DMS 273 (cell line): ENCODE data around the gene PARM1.

Experiments used
- DNase-seq: peaks from one replicate; lab custom pipeline; 2025; ENCODE audit not compliant: unreplicated experiment; lab: John Stamatoyannopoulos, UW

PARM1 gene

GRCh38 chr4:75063433-75063832 lies 130.5 kb downstream of the PARM1 start:
- DNase-seq = no peak

DNA sequence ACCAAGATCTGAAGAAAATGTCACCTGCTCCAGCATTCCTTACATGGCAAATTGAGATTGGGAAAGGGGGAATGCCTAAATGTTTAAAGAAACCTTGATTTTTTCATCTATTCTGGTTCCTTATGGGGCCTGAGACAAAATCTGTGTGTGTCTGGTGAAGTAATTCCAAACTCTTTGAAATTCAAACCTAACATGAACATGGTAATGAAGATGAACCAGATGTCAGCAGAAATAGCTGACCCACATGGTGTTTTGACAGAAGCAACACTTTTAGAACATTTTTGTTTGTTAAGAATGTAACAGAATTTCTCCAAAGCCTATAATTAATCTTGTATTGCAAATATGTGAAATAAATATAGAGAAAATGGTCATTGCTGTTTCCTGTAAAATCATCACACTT lies 133.0 kb downstream of the PARM1 start:
- DNase-seq = peak; percentile 16

GRCh38 chr4:75069493-75070074 lies 136.7 kb downstream of the PARM1 start:
- no peak for DNase-seq

DNA sequence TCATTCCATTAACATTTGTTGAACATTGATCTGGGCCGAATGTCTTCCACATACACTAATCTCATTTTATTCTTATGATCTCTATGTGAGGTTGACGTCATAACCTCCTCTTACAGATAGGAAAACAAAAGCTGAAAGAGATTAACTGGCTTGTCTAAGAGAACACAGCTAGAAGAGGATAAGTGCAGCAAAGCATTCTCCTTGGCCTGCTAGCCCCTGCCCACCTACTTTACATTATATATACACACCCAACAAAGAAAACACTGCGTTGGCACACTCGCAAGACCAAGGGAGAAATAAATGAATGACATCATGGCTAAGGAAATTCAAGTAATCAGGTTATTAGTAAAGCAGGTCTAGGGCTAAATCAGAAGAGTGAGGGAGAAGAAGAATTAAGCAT lies 138.4 kb downstream of the PARM1 start:
- no peak for DNase-seq

DNA sequence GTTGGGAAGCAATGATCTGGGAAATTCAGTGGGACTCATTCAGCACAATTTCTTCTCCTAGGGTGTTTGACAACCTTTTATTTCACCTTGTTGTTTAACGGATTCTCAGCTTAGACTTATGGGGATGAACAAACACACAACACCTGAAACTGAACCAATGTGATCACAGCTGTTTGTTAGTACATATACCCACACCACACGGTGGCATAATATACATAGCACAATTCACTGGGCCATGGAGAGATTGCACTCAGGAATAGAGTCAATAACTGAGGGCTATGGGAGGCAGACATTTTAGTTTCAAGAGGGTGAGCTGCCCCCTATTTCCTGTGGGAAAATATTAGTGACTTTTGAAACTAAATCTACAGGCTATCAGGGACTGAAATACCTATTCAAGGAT lies 148.0 kb downstream of the PARM1 start:
- no peak for DNase-seq

DNA sequence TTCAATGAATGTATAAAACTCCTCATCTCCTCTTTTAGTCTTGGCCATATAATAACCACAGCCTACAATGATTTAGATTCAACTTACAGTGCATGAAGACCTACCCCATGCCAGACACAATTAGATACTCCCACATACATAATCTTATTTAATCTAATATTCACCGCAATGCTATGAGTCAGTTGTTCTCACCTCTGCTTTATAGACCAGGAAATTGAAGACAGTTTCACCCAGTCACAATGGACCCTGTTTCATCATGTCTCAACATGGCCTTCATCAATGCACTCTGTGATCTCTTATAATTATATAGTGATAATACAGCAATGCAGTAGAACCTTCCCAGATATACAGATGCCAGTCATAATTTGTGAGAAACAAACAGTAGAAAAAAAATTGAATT lies 148.6 kb downstream of the PARM1 start:
- DNase-seq = no peak

- no peak for DNase-seq
Measured at GRCh38 chr4:75087416-75087815, 154.5 kb downstream of the PARM1 start.

DNA sequence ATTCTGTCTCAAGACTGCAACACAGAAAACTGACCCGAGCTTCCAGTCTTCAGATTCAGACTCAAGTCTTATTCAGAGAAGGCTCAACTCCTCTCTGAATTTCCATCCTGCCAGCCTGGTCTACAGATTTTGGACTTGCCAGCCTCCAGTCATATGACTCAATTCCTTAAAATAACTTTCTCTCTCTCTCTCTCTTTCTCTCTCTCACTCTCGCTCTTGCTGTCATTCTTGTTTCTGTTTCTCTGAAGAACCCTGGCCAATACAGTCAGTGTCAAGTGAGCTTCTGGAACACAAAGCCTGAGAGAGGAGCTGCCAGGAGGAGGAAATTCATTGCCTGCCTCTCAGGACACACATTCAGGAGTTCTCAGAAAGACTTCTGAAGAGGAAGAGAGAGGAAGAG lies 154.9 kb downstream of the PARM1 start:
- no peak for DNase-seq

- no peak for DNase-seq
Measured at GRCh38 chr4:75089206-75089605, 156.3 kb downstream of the PARM1 start.

DNA sequence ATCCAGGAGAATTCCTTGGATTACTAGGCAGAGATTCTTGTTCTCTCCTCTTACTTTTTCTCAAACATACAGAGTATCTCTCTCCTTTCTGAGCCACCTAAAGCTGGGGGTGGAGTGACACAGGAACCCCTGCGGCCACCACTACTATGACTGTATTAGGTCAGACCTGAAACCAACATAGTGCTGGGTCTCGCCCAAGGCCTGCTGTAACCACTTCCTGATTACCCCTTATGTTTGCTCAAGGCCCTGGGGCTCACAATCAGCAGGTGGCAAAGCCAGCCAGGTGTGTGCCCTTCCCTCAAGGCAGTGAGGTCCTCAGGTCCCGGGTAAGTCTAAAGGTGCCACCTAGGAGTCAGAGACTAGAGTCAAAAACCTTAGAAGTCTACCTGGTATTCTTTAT lies 166.4 kb downstream of the PARM1 start:
- no peak for DNase-seq
